ENCODE measurements around the gene SLC19A3. TPM values are rescaled to one million over a fixed set of nuclear protein-coding genes. Genes with fewer than 3 reads are reported as not detected.
"Not testable (repeated sequence)": the region's sequence is repeated elsewhere in the genome, so short reads cannot be mapped to it uniquely, and the experiment has no call there.

The SLC19A3 gene
- total and polyA plus RNA-seq, 7 donors: 0.11 to 0.69 (median 0.34) TPM; not detected in 1

DNA sequence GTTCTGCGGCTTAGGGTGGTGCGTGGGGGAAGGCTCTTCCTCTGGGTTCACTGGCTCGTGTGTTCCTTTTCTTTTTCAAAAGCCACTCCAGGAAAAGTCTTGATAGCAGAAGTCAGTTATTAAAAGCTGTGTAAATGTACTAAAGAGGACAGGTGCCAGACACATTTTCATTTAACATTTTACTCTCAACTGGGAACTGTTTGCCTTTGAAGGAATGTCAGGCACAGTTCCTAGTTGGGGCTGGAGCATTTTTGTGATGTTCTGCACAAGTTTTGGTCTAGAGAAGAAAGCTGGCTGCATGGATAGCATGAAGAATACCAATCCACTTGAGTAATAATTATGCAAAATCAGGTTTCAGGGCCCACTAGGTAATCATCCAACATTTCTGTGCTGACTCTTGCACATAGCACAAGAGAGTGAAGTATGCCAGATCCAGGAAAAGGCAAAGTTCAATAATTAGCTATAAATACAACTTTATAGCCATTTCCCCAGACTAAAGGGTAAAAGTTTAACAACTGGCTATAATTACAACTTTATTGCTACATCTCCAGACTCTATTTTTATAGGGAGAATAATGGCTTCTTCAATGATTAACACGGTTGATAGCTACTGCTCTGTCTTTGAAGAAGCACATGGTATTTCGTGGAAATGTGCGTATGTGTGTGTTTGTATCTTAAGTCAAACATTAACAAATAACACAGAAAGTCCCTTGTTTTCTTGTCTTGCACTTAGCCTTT, 44.1 kb upstream of the SLC19A3 start:
- intact Hi-C loops (cut with DNase I): loop anchor here in 1 of 2 donors (10.0 kb wide), 1 partner anchor 357 kb away; no protein-coding TSS in a partner anchor
- no peaks in the 10 kb centered on the region for H3K27me3 ChIP-seq (ENCODE audit: insufficient read depth in 3 of 3, low read length in 2 of 3)
- ATAC-seq (no peak), DNase-seq (no peak)
- H3K4me1 ChIP-seq: no peaks in the 10 kb centered on the region
- no peaks in the 10 kb centered on the region for H3K9me3 ChIP-seq
- H3K36me3 ChIP-seq (ENCODE audit: insufficient read depth in 1 of 2, low read depth in 1 of 2): no peaks in the 10 kb centered on the region
- no peak overlapping the region for H3K27ac ChIP-seq
- H3K4me3 ChIP-seq: no peak overlapping the region
- TF ChIP-seq CTCF (IDR thresholded peaks at IDR 0.05): no peak
- 69 to 78% (median 74%) methylated on average over 6 of the region's 6 CpGs for WGBS, 3 donors

- WGBS, 3 donors: 68 to 69% (median 68%) methylated on average over 13 of the region's 13 CpGs
- Histone ChIP-seq H3K27me3 (ENCODE audit: insufficient read depth in 3 of 3, low read length in 2 of 3) (no peaks in the 10 kb centered on the region), H3K4me3 (no peak overlapping the region), H3K4me1 (no peaks in the 10 kb centered on the region), H3K36me3 (ENCODE audit: insufficient read depth in 1 of 2, low read depth in 1 of 2) (no peaks in the 10 kb centered on the region), H3K27ac (no peak overlapping the region), H3K9me3 (no peaks in the 10 kb centered on the region)
- no peak for TF ChIP-seq CTCF (IDR thresholded peaks at IDR 0.05)
- ATAC-seq (no peak), DNase-seq (no peak)
- intact Hi-C loops (cut with DNase I): loop anchor here in 1 of 2 donors (10.0 kb wide), 1 partner anchor 355 kb away; no protein-coding TSS in a partner anchor
Measured at GRCh38 chr2:227759411-227760118, 41.7 kb upstream of the SLC19A3 start.

- H3K4me3 ChIP-seq; H3K27ac ChIP-seq; H3K36me3 ChIP-seq (ENCODE audit: insufficient read depth in 1 of 2, low read depth in 1 of 2); H3K9me3 ChIP-seq; DNase-seq; intact Hi-C loops (cut with DNase I); ATAC-seq; H3K4me1 ChIP-seq; H3K27me3 ChIP-seq (ENCODE audit: insufficient read depth in 3 of 3, low read length in 2 of 3): not testable (repeated sequence)
- 65 to 79% (median 68%) methylated on average over 4 of the region's 4 CpGs for WGBS, 3 donors
Measured at GRCh38 chr2:227756261-227756660, 38.4 kb upstream of the SLC19A3 start.

- intact Hi-C loops (cut with DNase I): no loop called here
- 52 to 61% (median 54%) methylated on average over 6 of the region's 6 CpGs for WGBS, 3 donors
- Histone ChIP-seq H3K4me1 (no peaks in the 10 kb centered on the region), H3K4me3 (no peak overlapping the region), H3K9me3 (no peaks in the 10 kb centered on the region), H3K27me3 (ENCODE audit: insufficient read depth in 3 of 3, low read length in 2 of 3) (no peaks in the 10 kb centered on the region), H3K36me3 (ENCODE audit: insufficient read depth in 1 of 2, low read depth in 1 of 2) (no peaks in the 10 kb centered on the region), H3K27ac (no peak overlapping the region)
- DNase-seq (no peak), ATAC-seq (no peak)
- no peak for TF ChIP-seq CTCF (IDR thresholded peaks at IDR 0.05)
Measured at GRCh38 chr2:227748079-227748478, 30.3 kb upstream of the SLC19A3 start.

GRCh38 chr2:227745594-227745993, 27.8 kb upstream of the SLC19A3 start, which contains the start of gene SCYGR8:
TSS of gene SCYGR8 (plus strand) at chr2:227745894. CDS start at chr2:227745894, 0 bp downstream.
- Histone ChIP-seq H3K27me3 (ENCODE audit: insufficient read depth in 3 of 3, low read length in 2 of 3) (no peaks in the 10 kb centered on the region), H3K4me3 (no peak within 1 kb of the TSS), H3K4me1 (no peaks in the 10 kb centered on the region), H3K27ac (no peak within 1 kb of the TSS), H3K36me3 (ENCODE audit: insufficient read depth in 1 of 2, low read depth in 1 of 2) (no peaks in the 10 kb centered on the region), H3K9me3 (no peaks in the 10 kb centered on the region)
- DNase-seq: no peak
- intact Hi-C loops (cut with DNase I): no loop called here
- no peak for TF ChIP-seq CTCF (IDR thresholded peaks at IDR 0.05)
- 87 to 93% (median 90%) methylated on average over 5 to 6 of the region's 9 CpGs for WGBS, 3 donors
- ATAC-seq: no peak

DNA sequence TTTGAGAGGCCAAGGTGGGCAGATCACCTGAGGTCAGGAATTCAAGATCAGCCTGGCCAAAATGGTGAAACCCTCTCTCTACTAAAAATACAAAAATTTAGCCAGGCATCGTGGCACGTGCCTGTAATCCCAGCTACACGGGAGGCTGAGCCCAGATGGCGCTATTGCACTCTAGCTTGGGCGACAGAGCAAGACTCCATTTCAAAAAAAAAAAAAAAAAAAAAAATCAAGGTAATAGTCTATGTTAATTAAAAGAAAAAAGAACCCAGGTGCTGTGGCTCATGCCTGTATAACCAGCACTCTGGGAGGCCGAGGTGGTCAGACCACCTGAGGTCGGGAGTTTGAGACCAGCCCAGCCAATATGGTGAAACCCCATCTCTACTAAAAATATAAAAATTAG, 22.9 kb upstream of the SLC19A3 start:
- H3K4me1 ChIP-seq; H3K27ac ChIP-seq; DNase-seq; intact Hi-C loops (cut with DNase I); H3K36me3 ChIP-seq (ENCODE audit: insufficient read depth in 1 of 2, low read depth in 1 of 2); H3K27me3 ChIP-seq (ENCODE audit: insufficient read depth in 3 of 3, low read length in 2 of 3); H3K9me3 ChIP-seq; ATAC-seq; H3K4me3 ChIP-seq: not testable (repeated sequence)
- 70 to 85% (median 71%) methylated on average over 7 of the region's 7 CpGs for WGBS, 3 donors

Data from psoas muscle (tissue), 8 donors.